Activated CD4-positive, alpha-beta T cell treated with anti-CD3 and anti-CD28 coated beads for 36 hours (primary cell): ENCODE measurements around the gene TYMP. TPM values are rescaled to one million over a fixed set of nuclear protein-coding genes. Genes with fewer than 3 reads are reported as not detected.
"Not testable (repeated sequence)": the region's sequence is repeated elsewhere in the genome, so short reads cannot be mapped to it uniquely, and the experiment has no call there.

Source experiments
- ATAC-seq: fragments of 200-7000 bp; cut with Tn5 transposase; one replicate; pipeline ENCODE4 v1.10.0; 2021; ENCODE audit warnings: mild to moderate bottlenecking, moderate library complexity
- CTCF ChIA-PET: fragments of 350-600 bp; sonication (Branson Sonifier 250); formaldehyde crosslinking; loops from one replicate; lab custom pipeline; 2021; ENCODE audit warnings: antibody characterized with exemption; lab: Charles Lee
- POLR2A ChIA-PET: fragments of 350-600 bp; sonication (Branson Sonifier 250); formaldehyde crosslinking; loops from one replicate; lab custom pipeline; 2021; ENCODE audit warnings: antibody characterized with exemption, inconsistent platforms; lab: Charles Lee
- DNase-seq: peaks from one replicate; pipeline ENCODE4 v3.0.0-alpha.2; 2020
- H3K27ac Mint-ChIP-seq: one replicate; pipeline ENCODE4 v1.8.0; 2021; ENCODE audit warnings: mixed read lengths
- H3K27me3 Mint-ChIP-seq: one replicate; pipeline ENCODE4 v1.8.0; 2021; ENCODE audit warnings: mixed read lengths
- H3K36me3 Mint-ChIP-seq: one replicate; pipeline ENCODE4 v1.8.0; 2021; ENCODE audit warnings: low read depth, mixed read lengths
- H3K4me1 Mint-ChIP-seq: one replicate; pipeline ENCODE4 v1.8.0; 2021; ENCODE audit warnings: mixed read lengths
- H3K4me3 Mint-ChIP-seq: one replicate; pipeline ENCODE4 v1.8.0; 2021; ENCODE audit warnings: mild to moderate bottlenecking, moderate library complexity, mixed read lengths
- H3K9me3 Mint-ChIP-seq: one replicate; pipeline ENCODE4 v1.8.0; 2021; ENCODE audit warnings: low read depth, mixed read lengths
- intact Hi-C, 2 experiments: fragments of 100-400 bp; cut with DNase I in 1 of 2; cut with micrococcal nuclease in 1 of 2; formaldehyde crosslinking; loops; one replicate each; pipeline versions ENCODE4 v1.14.2 to v1.15.1; 2022 to 2024; cut with DNase I, micrococcal nuclease
- total RNA-seq, 2 experiments: library from RNA; stranded (reverse); gene quantifications; one replicate each; pipeline ENCODE4 v1.2.3, GENCODE V29; 2021

Gene TYMP
- total RNA-seq, 2 experiments from 2014 or later: 26.9 to 44.3 TPM

DNA sequence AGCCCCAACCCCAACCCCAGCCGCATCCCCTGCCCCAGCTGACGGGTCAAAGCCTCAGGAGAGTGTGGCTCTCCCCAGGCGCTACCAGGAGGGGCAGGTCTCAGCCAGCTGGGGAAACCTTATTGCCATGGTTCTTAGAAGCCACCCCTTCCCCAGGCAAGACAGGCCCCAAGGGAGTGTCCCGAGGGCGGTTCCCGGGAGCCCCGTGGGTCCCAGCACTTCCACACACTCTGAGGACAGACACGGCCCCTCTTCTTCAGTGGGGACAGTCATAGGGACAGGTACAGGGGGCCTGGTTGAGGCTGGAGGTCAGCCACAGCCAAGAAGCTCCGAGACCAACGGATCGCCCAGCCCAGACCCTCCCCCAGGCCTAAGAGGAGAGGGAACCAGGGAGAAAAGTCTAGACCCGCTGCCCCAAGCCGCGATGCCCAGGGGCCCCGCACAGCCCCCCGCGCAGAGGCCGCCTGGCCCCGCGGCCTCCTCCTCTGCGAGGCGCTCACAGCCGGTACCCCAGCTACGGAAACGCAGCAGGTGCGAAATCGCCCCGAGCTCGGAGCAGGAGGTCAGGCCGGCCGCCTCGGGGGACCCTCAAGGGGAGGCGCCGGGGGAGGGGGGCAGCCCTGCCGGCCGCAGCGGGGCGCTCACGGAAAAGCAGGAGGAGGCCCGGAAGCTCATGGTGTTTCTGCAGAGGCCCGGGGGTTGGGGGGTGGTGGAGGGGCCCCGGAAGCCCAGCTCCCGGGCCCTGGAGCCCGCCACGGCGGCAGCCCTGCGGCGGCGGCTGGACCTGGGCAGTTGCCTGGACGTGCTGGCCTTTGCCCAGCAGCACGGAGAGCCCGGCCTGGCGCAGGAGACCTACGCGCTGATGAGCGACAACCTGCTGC is 18.5 kb upstream of the TYMP start:
- Mint-ChIP-seq H3K4me1 (peaks cover 36% of the 10 kb centered on the region), H3K36me3 (peaks cover 3% of the 10 kb centered on the region), H3K9me3 (no peaks in the 10 kb centered on the region), H3K4me3 (peak overlapping the region; percentile 67), H3K27ac (peak overlapping the region; percentile 81), H3K27me3 (no peaks in the 10 kb centered on the region)
- ChIA-PET CTCF (interaction anchor here (0.6 to 4.0 kb wide), 10 partner anchors 9 to 119 kb away, joined by 3 to 29 read pairs (median 3); partner anchors contain the start of genes SCO2 and SYCE3), POLR2A (interaction anchor here (0.5 to 0.9 kb wide), 3 partner anchors 23 to 120 kb away, joined by 3 to 5 read pairs (median 3); partner anchors contain the start of gene SCO2)
- DNase-seq (peak; percentile 73), ATAC-seq (peak; percentile 34)
- intact Hi-C loops: no loop called here

- ATAC-seq (no peak), DNase-seq (no peak)
- H3K9me3 Mint-ChIP-seq: no peaks in the 10 kb centered on the region
- H3K36me3 Mint-ChIP-seq: peaks cover 6% of the 10 kb centered on the region
- H3K4me1 Mint-ChIP-seq: peaks cover 40% of the 10 kb centered on the region
- H3K4me3 Mint-ChIP-seq: peak overlapping the region; percentile 45
- intact Hi-C loops: no loop called here
- H3K27me3 Mint-ChIP-seq: no peaks in the 10 kb centered on the region
- no peak overlapping the region for H3K27ac Mint-ChIP-seq
- CTCF ChIA-PET: interaction anchor here (0.7 to 4.0 kb wide), 6 partner anchors 8 to 63 kb away, joined by 3 to 29 read pairs (median 6); partner anchors contain the start of genes SCO2 and SYCE3
- POLR2A ChIA-PET: no interaction called here
Observed at GRCh38 chr22:50547263-50547985, 17.6 kb upstream of the TYMP start.

DNA sequence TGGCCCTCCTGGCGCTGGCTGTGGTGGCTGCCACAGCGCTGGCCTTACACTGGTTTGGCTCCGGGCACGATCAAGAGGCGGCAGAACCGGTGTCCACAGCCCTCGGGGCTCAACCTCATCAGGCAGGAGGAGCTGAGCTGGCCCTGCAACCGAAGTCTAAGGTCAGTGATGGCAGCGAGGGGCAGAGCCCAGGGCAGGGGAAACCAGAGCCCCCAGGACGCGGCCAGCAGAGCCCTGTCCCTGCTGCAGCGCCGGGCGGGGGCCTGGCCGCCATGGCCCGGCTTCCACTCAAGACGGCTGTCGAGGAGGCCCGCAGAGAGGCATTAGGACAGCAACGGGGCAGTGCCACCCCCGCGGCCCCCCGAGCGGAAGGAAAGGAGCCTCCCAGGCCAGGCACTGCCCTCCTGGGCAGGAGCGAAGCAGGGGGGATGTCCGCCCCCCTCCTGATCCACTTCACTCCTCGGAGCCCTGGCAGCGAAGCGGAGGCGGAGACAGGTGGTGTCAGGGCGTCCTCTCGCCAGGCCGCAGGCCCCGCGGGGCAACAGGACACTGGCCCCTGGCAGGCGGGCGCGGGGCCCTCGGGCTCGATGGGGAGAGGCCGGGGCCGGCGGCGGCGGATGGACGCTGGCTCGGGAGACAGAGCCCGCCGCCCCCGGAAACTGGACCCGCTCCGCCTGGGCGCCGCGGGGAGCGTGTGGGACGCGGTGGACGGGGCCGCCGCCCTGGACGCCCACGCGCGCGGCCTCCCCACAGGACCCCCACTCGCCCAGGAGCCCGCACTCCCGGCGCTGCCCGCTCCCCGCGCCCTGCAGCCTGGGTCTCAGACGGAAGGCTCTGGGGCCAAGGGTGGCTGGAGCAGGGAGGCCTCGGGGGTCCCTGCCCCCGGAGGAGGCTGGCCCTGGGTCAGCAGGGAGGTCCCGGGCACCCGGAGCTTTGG is 16.8 kb upstream of the TYMP start:
- H3K4me1 Mint-ChIP-seq: peaks cover 48% of the 10 kb centered on the region

DNA sequence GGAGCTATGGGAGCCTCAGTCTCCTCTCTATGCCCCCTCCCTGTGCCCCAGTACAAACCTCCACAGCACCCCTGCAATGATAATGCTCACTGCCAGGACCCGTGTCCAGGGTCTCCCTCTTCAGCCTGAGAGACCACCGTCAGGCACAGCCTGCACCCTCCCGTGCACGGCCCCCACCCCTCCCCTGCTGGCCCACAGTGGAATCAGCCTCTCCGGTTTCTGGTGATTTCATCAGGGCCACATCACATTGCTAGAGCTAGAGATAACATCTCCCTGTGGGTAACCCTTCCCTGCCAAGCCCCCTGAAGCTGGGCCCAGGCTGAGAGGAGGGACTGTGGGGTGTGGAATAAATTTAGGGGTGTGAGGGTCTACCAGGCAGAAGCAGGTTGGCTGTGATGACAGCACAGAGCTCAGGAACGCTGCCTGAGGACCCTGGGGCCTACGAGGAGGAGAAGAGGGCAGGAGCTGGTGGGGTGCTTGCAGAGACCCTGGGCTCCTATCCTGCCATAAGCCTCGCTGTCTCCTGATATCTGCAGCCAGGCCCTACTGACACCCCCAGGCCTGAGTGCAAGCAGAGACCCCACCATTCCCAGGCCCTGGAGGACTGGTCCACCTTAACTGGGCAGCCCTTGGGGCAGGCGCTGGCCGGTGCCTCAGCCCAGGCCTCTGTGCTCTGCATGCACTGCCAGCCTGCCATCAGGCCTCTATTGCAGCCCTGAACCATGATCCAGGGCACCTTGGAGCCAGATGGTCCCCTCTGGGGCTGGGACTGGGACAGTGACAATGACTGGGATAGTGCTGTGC is 15.9 kb upstream of the TYMP start, which contains the start of gene KLHDC7B:
Gene KLHDC7B (plus strand): TSS at position 378 of the 804 bp plus-strand sequence. CDS start 345 bp downstream, at position 723.
- peaks cover 8% of the 10 kb centered on the region for H3K36me3 Mint-ChIP-seq
- ChIA-PET POLR2A (interaction anchor here (1.4 kb wide), 1 partner anchor 20 kb away, joined by 6 read pairs; the partner anchor contains the start of gene SCO2), CTCF (interaction anchor here (0.9 to 4.0 kb wide), 10 partner anchors 10 to 146 kb away, joined by 3 to 29 read pairs (median 6); partner anchors contain the start of genes CHKB, SCO2, SYCE3 and TYMP)
- DNase-seq (peak; percentile 68), ATAC-seq (peak; percentile 7)
- H3K27me3 Mint-ChIP-seq: no peaks in the 10 kb centered on the region
- H3K27ac Mint-ChIP-seq: peak within 1 kb of the TSS; percentile 85
- H3K4me3 Mint-ChIP-seq: no peak within 1 kb of the TSS
- intact Hi-C loops: loop anchor here in 1 of 2 experiments (2.0 kb wide), 1 partner anchor 75 kb away; no protein-coding TSS in a partner anchor
- H3K9me3 Mint-ChIP-seq: no peaks in the 10 kb centered on the region
- H3K4me1 Mint-ChIP-seq: peaks cover 57% of the 10 kb centered on the region

More for the DNA sequence above, 16.8 kb upstream of the TYMP start:
- intact Hi-C loops: no loop called here
- Mint-ChIP-seq H3K36me3 (peaks cover 6% of the 10 kb centered on the region), H3K9me3 (no peaks in the 10 kb centered on the region), H3K27ac (peak overlapping the region; percentile 85), H3K27me3 (no peaks in the 10 kb centered on the region), H3K4me3 (no peak overlapping the region)
- ChIA-PET POLR2A (no interaction called here), CTCF (interaction anchor here (1.2 to 4.0 kb wide), 9 partner anchors 7 to 145 kb away, joined by 4 to 29 read pairs (median 7); partner anchors contain the start of genes SCO2 and SYCE3)
- DNase-seq: no peak
- no peak for ATAC-seq

DNA sequence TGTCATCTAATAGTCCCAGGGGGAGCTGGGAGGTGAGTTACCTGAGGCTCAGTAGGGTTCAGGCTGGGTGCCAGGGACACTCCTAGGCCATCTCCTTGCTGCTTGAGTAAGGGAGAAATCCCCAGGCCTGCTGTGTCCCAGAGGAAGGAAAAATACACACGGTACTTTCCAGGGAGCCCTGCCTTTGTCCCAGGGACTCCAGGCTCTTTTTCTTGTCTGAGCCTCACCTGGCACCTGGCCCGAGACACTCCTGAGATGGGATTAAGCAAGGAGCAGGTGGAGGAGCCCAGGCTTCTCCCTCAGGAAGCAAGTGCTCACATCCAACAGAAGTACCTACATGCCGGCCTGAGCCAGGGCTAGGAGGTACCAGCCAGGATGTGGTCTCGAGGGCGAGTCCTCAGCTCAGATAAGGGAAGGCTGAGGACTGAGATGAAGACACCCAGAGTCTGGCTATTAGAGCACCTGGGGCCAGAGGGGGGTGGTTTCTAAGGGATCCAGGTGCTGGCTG is 15.0 kb upstream of the TYMP start:
- intact Hi-C loops: loop anchor here (1.0 to 5.0 kb wide), 7 partner anchors 13 to 582 kb away; partner anchors contain the start of genes NCAPH2 (in 1 of the 2), PIM3 (in 1 of the 2), SCO2 (in 1 of the 2) and SYCE3 (in 1 of the 2)
- H3K27ac Mint-ChIP-seq: peak overlapping the region; percentile 78
- H3K9me3 Mint-ChIP-seq: no peaks in the 10 kb centered on the region
- H3K4me3 Mint-ChIP-seq: no peak overlapping the region
- H3K36me3 Mint-ChIP-seq: peaks cover 5% of the 10 kb centered on the region
- ChIA-PET CTCF (interaction anchor here (0.9 to 4.0 kb wide), 10 partner anchors 9 to 76 kb away, joined by 3 to 29 read pairs (median 6); partner anchors contain the start of genes CHKB, SCO2, SYCE3 and TYMP), POLR2A (interaction anchor here (0.7 to 1.4 kb wide), 2 partner anchors 15 to 19 kb away, joined by 3 to 6 read pairs; partner anchors contain the start of genes SCO2 and TYMP)
- H3K27me3 Mint-ChIP-seq: no peaks in the 10 kb centered on the region
- H3K4me1 Mint-ChIP-seq: peaks cover 55% of the 10 kb centered on the region
- ATAC-seq (no peak), DNase-seq (peak; percentile 57)

GRCh38 chr22:50544078-50544745 is 14.4 kb upstream of the TYMP start:
- ATAC-seq: peak; percentile 49
- intact Hi-C loops: loop anchor here (1.0 to 5.0 kb wide), 7 partner anchors 13 to 582 kb away; partner anchors contain the start of genes NCAPH2 (in 1 of the 2), PIM3 (in 1 of the 2), SCO2 (in 1 of the 2) and SYCE3 (in 1 of the 2)
- H3K4me1 Mint-ChIP-seq: peaks cover 61% of the 10 kb centered on the region
- H3K4me3 Mint-ChIP-seq: peak overlapping the region; percentile 35
- POLR2A ChIA-PET: interaction anchor here (0.7 to 1.4 kb wide), 2 partner anchors 14 to 19 kb away, joined by 3 to 6 read pairs; partner anchors contain the start of genes SCO2 and TYMP
- H3K36me3 Mint-ChIP-seq: peaks cover 5% of the 10 kb centered on the region
- H3K27me3 Mint-ChIP-seq: no peaks in the 10 kb centered on the region
- no peaks in the 10 kb centered on the region for H3K9me3 Mint-ChIP-seq
- peak overlapping the region; percentile 78 for H3K27ac Mint-ChIP-seq
- peak; percentile 94 for DNase-seq
- CTCF ChIA-PET: interaction anchor here (0.9 to 6.4 kb wide), 9 partner anchors 8 to 76 kb away, joined by 3 to 72 read pairs (median 6); partner anchors contain the start of genes CHKB, SCO2 and SYCE3

DNA sequence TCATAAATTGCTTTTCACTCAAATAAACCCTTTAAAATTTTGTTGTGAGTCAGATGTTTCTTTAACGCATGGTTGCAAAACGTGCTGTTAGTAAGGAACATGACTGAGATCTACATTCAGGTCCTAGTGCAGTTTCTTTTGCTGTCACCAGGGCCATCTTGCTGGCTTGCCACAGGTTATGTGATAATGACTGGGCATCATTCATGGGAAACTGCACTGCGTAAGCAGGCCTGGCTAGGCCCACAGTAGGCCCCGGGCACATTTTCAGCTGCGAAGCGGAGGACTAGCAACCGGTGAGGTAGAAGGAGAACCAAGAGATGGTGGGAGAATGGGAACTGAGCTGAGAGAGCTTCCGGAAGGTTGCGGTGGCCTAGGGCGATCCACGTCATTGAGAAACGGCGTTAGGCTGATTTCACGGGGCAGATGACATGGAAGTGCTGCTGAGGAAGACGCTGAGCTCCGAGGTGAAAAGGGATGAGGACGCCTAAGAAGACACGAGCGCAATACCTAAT is 12.7 kb upstream of the TYMP start:
- POLR2A ChIA-PET: interaction anchor here (0.8 to 1.4 kb wide), 4 partner anchors 14 to 78 kb away, joined by 3 to 12 read pairs (median 4); partner anchors contain the start of gene SCO2
- intact Hi-C loops: loop anchor here (1.0 to 5.0 kb wide), 3 partner anchors 11 to 580 kb away; partner anchors contain the start of genes NCAPH2 (in 1 of the 2) and PIM3 (in 1 of the 2)
- peak; percentile 45 for ATAC-seq
- no peaks in the 10 kb centered on the region for H3K27me3 Mint-ChIP-seq
- DNase-seq: peak; percentile 80
- CTCF ChIA-PET: interaction anchor here (0.6 to 6.4 kb wide), 6 partner anchors 12 to 86 kb away, joined by 3 to 72 read pairs (median 3); partner anchors contain the start of genes ARSA and SCO2
- no peaks in the 10 kb centered on the region for H3K9me3 Mint-ChIP-seq
- H3K4me3 Mint-ChIP-seq: peak overlapping the region; percentile 31
- peaks cover 9% of the 10 kb centered on the region for H3K36me3 Mint-ChIP-seq
- peaks cover 69% of the 10 kb centered on the region for H3K4me1 Mint-ChIP-seq
- H3K27ac Mint-ChIP-seq: peak overlapping the region; percentile 95

GRCh38 chr22:50541667-50542026 is 11.8 kb upstream of the TYMP start:
- CTCF ChIA-PET: interaction anchor here (1.2 to 6.4 kb wide), 4 partner anchors 16 to 87 kb away, joined by 3 to 72 read pairs (median 4); partner anchors contain the start of genes ARSA and SCO2
- not testable (repeated sequence) for H3K9me3 Mint-ChIP-seq, H3K27me3 Mint-ChIP-seq, H3K36me3 Mint-ChIP-seq
- peak overlapping the region; percentile 95 for H3K27ac Mint-ChIP-seq
- POLR2A ChIA-PET: interaction anchor here (1.0 to 1.4 kb wide), 3 partner anchors 13 to 79 kb away, joined by 3 to 12 read pairs (median 5); partner anchors contain the start of gene SCO2
- peak overlapping the region; percentile 31 for H3K4me3 Mint-ChIP-seq
- peaks cover 73% of the 10 kb centered on the region for H3K4me1 Mint-ChIP-seq
- DNase-seq (peak; percentile 72), ATAC-seq (peak; percentile 25)
- intact Hi-C loops: loop anchor here (1.0 to 5.0 kb wide), 3 partner anchors 10 to 579 kb away; partner anchors contain the start of genes NCAPH2 (in 1 of the 2) and PIM3 (in 1 of the 2)
